ENCODE results near the gene AVEN.

AVEN gene

DNA sequence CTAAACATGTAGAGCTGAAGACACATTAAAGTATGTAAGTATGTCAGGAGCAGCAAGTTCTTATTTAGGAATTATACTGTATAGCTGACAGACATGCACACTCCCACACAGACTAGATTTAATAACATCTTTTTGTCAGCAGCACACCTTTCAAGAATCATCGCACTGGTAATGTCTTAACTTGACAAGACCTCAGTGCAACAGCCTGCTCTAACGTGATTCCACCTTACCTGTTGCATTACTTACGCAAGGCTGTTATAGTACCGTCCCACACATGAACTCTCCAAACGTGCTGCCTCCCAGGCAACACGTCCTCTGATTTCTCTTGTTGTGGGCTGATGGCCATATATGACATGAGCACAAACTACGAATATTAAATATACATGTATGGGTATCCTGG lies 58.8 kb downstream of the AVEN start:
- DNase-seq, result no peak

DNA sequence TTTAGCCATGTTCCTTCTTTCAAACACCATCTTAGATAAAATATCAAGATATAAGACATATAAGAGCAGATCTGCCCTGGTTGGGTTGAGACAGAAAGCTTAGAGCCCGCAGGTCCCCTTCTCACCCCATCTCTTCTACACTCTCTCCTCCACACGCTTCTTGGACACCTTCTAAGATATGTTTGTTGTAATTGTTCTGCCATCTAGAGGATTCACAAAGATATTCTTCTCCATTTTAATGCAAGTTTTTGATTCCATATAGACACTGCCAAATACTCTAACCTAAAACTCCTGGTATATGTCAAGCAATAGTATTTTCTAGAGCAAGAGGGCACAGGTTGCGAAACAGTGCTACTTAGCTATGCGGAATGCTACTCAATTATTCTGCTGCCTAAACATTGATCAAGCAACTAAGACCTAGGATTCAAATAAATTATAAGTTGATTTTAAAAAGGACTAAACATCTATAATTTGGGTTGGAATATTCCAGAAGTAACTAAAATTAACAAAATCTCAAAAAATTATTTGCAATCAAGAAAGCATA lies 63.9 kb downstream of the AVEN start:
- DNase-seq, result no peak

DNA sequence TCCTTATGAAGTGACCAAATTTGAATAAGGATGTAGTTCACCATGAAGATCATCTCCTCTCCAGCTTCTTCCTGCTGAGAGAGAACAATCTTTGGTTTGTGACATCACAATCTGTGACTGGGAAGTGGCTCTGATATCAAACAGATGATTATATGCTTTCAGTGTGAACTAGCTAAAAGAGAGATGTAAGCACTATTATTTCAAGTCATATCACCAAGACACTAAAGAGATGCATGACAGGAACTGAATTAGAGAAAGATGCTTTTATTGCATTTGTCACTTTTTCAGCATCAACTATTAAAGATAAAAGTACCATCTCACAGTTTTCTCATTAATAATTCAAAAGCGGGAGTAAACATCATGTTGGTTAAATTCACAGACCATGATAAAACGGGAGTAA lies 67.2 kb downstream of the AVEN start:
- DNase-seq, result no peak

DNA sequence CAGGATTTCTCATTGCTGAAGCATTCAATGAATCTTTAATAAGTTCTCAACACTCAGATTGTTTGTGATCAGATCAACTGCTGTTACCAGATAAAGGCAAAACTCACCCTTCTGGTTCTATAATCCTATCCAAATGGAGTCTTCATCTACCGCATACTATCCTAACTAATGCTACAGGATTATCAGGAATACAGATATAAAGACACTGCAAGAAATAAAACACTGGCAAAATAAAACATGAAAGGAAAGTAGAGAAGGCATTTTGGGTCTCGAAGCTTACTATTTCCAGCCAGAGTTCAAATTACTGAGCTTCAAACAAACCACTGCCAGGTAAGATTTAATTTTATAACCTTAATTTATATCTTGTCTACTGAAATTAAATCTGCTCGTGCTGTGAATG lies 70.2 kb downstream of the AVEN start:
- DNase-seq, result no peak

DNA sequence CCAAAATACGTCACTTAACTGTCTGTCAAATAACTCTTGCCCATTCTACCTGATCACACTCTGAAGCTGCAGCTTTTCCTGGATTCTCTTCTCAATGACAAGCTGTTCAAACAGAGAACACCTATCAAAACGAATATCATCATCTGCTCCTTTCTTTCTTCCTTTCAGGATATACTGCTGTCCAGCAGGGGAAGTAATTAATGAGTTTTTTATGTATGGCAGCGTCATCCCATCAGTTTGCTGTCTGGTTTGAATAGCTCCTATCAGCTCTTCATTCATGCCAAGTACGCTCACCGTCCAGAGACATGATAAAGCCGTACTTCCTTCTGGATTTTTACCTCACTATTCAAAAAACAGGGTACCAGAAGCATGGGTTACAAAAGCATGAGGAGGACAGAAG lies 70.8 kb downstream of the AVEN start, which contains the start of gene CHRM5:
Gene CHRM5 (plus strand): TSS at position 274 of the 400 bp plus-strand sequence. CDS start 94,221 bp downstream, outside the sequence.
- DNase-seq, result no peak

DNA sequence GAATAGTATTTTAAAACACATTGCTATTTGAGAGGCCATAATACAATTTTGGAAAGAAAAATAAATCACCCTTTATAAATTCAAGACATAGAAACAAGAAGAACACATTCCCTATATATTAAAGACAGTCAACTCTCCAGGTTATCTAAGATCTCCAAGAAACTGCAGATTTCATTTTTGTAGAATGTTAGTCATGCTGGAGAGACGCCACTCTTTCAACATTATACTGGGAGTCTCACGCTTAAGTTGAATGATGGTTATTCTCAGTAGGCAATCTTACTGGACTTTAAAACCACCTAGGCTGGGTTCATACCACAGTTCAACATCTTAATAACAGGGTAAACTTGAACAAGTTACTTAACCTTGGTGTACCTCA lies 74.4 kb downstream of the AVEN start:
- no peak for DNase-seq

DNA sequence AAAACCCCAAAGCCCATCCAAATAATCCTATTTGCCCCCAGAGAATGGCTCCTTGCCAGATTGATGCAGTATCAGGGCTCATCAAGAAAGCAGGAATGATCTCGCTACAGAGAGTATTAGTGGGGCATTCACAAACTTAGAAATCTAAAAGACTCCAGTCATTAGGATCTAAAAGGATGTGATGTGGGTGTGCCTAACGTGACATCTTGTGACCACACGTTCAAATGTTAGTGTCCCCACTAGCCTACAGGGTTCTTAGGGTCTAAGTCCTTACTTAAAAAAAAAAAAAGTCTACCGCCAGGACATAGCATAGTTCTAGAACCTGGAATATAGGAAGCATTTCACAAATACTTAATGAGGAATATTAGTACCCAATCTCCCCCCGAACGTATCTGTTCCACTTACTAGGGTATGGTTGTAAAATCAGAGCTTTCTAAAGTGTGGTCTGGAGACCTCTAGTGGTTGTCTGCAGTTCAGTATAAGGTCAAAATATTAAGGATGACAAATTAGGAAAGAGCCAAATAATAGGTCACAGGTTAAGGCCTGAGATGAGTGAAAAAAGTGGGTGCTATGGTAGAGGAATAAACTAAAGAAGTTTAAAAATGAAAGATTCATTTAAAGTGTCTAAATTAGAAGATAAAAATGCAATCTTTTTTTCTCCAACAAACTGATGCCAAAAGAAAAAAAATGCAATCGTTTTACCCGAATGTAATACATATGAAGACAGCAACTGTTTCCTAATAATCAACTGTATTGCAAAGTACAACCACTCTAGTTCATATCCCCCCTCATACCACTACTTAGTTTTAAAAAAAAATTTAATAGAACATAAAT lies 75.0 kb downstream of the AVEN start:
- DNase-seq, result no peak

DNA sequence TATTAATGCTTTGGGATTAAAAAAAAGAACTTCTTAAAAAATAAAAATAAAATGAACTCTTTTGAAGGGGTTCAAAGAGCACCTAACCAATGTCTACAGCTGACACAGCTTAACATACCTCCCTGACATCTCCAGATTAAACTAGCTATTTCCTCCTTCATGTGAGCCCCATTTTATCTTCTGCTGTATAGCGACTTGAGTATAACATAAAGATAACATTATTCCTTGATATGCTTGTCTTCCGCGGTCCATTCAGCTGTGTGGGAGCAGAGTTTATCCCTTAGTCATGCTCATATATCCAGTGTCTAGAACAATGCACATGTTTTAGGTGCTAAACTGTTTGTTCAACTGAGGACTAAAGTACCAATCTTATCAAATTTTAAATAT lies 78.5 kb downstream of the AVEN start:
- DNase-seq, result no peak

DNA sequence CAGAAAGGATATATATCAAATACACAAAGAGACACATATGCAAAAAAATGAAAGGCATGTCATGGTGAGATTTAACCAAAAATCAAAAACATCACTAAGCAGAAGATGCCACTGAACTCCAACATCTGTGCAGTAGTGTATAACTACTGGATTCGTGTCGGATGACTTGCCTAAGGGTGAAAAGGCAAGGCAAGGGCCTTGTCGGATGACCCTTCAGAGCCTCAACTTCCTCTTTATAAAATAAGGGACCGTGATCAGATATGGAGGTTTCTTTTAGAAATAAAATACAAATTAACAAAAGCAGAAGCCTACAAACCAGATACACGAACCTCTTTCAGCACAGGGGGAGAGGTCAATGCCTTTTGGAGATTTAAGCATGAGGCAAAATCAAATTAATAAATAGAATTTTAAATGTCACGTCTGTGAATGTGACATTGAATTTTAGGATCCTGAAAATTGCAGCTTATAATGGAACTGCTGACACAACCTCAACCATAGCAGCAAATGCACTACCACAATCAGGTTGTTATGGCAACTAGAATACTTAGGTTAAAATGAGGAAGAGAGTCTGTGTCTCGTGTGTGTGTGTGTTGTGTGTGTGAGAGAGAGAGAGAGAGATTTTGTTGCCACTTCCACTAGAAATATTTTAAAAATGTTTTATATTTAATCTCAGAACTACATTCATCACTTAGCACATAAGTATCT lies 79.0 kb downstream of the AVEN start:
- DNase-seq, result no peak

DNA sequence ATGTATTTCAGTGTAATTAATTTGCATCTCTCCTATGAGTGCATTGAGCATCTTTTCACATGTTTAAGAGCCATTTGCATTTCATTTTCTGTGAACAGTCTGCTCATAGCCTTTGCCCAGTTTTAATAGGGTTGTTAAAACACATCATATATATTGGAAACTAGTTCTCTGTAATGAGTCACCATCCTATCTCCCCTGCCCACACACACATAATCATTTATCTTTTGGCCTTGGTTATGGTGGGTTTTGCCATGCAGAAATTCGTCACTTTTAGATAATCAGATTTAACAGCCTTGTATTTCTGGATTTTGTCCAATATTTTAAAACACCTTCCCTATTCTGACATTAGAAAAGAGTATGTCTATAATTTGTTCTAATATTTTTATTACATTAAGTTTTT lies 82.6 kb downstream of the AVEN start:
- DNase-seq, result no peak

DNA sequence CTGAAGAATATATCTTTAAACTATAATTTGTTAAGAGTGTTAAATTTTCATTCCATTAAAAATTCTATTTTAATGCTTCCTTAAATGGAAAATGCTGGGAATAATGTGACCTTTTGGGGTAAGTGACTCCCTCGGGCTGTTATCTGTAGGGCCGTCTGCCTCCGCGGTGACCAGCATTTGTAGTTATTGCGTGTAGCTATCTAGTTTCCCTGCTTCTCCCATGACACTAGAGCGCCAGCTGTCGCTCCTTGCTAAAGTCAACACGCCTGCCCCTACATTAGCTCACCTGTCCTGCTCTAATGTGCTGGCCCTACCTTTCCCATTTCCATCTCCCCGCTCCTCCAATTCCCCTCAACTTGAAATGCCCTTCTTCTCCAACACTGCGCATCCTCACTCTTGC lies 83.1 kb downstream of the AVEN start:
- DNase-seq, result no peak

DNA sequence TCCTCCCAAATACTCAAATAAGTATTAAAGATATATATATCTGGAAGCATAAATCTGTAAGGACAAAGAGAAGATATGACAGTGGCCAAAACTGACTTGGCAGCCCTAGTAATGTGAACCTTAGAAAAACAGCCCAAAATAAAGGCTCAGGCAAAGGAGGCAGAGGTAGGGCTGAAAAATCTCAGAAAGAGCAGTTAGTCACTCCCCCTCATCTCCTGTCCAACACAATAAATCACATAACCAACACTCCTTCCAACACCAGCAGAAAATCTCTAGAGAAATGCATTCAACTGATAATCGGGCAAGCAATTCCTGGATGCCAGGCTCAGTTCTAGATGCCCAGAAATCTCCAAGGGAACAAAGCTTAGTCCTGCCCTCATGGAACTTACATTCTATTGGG lies 92.9 kb downstream of the AVEN start:
- no peak for DNase-seq

DNA sequence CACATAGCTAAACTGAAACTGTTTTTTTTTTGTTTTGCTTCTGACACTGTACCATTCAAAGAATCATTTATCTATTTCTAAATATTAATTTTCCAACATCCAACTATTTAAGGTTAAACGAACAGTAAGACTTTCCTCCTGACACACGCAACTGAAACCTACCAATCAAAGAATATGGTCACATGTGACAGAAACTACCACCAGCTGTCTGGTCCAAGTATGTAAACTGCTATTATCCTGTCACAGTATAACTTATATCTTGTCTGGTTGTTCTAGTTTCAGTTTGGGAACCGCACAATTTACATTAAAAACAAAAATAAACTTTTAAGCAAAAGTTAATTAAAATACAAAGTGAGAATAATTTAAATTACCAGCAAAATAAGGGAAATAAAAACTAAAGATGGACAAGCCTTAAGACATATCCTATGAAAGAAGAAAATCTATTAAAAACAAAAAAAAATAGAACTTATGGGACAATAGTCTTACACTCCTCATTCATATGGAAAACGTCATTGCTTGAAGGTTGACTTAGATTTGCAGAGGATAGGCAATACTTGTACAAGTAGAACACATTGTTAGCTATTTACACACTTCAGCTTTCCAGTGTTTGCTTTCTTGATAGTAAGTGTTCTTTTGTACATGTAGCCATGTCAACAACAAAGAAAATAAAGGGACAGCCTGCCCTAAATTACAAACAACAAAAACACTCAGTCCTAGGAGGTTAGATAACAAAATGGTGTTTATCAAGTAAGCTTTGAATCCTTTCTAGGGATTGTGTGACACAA lies 97.5 kb downstream of the AVEN start:
- no peak for DNase-seq

DNA sequence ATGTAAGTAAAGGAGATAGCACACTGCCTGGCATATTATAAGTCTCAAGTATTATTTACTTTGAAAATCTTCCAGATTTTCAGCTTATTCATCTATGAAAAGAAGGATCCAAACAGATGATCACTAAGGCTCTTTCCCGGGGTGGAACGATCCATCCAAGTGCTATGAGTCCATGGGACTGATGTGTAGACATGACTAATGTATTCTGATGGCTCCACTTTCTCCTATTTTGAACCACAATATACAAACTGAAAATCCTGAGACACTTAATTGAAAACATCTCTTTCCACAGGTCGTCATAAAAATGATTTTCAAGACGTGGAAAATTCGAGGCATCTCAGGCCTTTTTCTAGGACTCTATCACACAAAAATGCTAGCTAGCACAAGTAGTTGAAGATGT lies 104.1 kb downstream of the AVEN start:
- DNase-seq, result no peak

DNA sequence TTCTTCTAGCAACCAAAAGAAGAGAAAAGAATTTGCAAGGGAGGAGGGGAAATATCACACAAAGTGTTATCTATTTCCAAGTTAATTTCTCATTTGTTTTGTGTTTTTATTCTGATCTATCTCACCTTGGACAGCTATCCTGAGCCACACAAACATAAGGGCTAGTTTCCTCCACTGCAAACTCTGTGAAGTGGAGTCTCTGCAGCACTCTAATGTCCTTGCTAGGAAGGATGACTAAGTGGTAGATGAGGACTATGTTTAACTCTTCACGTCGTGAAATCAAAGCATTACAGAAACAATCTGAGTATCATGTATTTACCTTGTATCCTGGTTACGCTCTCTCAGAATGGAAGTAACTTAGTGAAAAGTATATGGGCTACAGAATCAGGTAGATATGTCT lies 104.6 kb downstream of the AVEN start:
- no peak for DNase-seq

DNA sequence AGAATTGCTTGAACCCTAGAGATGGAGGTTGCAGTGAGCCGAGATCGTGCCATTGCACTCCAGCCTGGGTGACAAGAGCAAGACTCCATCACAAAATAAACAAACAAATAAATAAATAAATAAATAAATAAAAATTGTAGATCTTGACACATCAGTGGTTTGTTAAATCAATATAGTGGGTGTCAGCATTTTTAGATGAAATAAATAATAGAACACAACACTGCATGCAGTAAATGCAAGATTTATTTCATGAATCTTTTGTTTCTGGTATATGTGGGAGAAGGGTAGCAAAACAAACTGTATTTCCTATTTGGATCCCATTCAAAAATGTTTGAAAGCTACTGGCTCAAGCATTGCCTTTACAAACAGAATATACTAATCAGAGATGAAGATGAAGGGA lies 106.3 kb downstream of the AVEN start:
- no peak for DNase-seq

DNA sequence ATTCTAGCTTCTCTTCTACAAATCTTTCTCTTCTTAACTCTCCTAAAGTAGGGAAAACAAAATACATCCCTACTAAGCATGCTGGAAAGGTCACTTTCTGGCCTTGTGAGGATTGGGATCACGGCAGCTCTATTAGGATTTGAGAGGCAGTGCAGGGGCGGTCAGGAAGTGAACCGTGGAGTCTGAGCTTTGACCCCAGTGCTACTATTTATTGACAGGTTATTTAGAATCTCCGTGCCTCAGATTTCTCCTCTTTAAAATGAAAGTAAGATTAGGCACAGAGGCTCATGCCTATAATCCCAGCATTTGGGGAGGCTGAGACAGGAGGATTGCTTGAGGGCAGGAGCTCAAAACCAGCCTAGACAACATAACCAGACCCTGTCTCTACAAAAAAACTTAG lies 112.7 kb downstream of the AVEN start:
- no peak for DNase-seq

DNA sequence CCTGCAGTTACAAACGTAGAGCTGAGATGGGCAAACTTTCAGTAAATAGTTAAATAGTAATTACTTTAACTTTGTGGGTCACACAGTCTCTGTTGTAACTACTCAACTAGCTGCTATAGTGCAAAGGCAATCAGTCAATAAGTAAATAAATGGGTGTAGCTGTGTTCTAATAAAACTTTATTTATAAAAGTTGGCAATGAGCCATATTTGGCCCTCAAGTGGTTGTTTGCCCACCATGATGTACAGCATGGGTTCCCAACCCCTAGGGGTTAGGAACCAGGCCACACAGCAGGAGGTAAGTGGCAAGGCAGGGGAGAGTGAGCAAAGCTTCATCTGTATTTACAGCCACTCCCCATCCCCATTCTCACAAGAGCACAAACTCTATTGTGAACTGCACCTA lies 115.6 kb downstream of the AVEN start:
- no peak for DNase-seq

DNA sequence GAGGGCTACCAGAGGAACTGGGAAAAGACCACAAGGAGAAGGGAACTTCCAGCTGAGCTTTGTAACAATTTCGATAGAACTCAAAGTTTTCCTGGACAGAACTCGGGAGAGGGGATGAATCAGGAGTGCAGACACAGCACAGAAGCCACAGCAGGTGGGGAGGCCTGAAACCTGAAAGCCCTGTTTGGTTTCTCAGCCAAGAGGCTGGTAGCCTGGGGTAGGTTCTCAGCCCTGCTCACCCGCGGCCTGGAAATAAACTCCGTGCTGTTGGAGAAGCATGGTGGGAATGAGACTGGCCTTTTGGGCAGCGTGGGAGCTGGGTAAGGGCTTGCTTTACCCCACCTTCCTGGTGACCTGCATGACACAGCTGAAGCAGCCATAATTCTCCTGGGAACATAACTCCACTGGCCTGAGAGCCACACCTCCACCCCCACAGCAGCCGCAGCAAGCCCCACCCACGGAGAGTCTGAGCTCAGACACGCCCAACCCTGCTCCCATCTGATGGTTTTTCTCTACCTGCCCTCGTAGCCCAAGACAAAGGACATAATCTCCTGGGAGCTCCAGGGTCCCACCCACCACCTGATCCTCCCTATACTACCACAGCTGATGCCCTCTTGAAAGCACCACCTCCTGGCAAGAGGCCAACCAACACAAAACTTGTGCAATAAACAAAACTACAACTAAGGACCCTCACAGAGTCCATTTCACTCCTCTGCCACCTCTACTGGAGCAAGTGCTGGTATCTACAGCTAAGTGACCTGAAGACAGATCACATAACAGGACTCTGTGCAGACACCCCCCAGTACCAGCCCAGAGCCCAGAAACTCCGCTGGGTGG lies 123.2 kb downstream of the AVEN start:
- no peak for DNase-seq

DNA sequence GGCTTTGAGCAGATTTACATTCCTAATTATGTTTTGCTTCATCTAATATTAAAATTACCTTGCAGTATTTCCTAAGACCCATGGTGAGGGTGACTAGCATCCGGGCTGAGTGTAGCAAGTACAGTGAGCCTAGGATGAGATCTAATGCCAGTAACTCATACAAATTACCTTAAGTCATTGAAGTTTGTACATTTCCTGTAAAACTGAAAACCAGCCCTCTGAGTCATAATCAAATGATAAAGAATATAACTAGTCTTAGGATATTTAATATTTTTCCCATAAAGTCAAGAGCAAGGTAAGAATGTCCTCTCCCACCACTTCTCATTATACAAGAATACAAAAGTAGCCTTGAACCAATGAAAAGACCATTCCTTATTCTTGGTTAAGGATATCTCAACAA lies 125.5 kb downstream of the AVEN start:
- DNase-seq, result no peak

DNA sequence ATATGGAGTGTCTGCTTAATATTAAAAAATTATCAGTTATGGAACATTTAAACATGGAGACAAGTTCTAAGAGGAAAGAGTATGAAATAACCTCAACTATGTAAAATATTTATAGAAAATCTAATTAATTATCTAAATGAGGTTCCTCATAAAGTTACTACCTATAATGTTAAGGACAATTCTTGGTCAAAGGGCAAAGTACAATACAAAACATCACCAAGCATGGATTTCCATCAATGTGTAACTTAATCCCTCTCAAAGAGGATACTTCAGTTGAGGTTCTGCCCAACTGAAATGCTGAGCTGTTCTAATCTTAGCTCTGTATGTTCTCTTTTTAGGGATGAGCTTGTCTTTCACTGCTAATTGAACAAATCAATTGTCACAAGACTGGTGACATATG lies 126.7 kb downstream of the AVEN start:
- DNase-seq, result no peak

DNA sequence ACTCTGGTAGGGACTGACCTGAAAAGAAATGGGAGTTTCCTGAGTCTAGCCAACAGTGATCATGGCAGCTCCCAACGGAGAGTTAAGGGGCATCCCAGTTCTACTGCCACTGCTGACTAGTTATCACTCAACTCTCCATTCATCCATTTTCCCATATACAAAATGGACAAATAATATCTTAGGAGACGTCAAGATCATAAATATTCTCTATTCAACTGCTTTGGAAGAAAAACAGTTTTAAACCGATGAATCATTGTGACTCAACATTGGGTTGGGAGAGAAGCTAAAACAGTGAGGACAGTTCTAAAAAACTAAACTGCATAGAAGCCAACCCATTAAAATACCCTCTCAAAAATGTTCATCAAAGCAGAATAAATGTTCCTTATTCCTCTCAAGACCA lies 128.3 kb downstream of the AVEN start:
- DNase-seq, result no peak

DNA sequence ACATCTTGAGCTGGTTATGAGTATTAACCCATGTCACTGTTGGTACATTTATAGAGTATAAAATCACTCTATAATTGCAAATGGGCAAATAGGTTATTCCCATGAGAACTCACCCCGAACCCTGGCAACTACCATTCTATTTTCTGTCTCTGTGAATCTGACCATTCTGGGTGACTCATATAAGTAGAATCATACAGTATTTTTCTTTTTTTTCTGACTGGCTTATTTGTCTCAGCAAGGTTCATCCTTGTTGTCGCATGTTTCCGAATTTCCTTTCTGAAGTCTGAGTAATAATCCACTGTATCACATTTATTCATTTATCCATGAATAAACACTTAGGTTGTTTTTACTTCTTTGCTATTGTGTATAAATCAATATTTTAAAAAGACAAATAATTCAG lies 130.6 kb downstream of the AVEN start:
- DNase-seq, result no peak
